Stimulated activated CD4-positive, alpha-beta T cell treated with anti-CD3 and anti-CD28 coated beads, Interleukin-4, amount 100 ng/mL, for 24 hours (primary cell): ENCODE data around the gene CXCL17.
"Not testable (repeated sequence)": the region's sequence is repeated elsewhere in the genome, so short reads cannot be mapped to it uniquely, and the experiment has no call there.

Source experiments
- DNase-seq: peaks from one replicate; pipeline ENCODE4 v3.0.0-alpha.2; 2020

CXCL17 gene

DNA sequence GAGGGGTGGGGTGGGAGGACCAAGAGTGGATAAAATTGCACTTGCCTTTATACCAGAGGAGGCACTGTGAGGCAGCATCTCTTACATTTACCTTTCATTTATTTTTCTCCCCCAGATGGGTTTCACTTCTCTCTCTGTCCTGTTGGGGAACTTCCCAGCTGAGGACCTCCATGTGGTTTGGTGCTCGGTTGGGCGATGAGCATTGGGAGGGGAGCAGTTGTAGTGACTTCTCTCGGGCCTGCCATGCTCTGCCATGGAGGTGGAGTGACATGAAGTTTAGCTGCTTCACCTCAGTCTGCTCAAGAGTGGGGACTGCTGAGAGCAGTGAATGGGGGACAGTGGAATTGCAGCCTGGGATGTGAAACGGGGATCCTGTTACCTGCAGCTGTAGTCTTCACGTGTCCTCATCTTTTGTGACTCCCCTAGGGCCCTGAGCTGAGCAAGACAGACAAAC, 23.1 kb upstream of the CXCL17 start:
- no peak for DNase-seq

DNA sequence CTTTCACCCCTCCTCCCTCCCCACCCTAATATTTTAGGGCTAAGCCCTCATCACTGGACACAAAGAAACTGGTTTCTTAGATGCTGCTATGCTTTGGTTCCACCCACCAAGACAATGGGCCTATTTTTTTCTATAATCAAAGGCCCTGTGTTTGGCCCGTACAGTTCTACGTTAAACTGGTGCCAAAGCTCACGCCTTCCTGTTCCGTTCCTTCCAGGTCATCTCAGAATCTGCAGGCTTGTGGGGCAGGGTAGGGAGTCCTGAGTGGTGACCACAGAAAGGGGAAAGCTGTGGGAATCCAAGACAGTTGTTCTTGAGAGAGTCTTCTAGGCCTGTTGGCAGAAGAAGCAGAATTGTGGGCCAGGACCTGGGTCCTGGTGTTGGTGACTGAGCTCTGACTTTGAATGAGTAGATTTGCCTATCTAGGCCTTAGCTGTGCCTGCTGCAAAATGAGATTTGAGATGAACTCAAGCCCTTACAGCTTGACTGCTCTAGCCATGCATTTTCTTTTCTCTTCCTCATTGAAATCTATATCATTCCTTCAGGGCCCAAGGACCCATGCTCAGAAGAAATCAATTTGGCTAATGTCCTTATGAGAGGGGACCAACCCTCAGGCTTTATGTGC, 19.1 kb upstream of the CXCL17 start:
- DNase-seq, result no peak

DNA sequence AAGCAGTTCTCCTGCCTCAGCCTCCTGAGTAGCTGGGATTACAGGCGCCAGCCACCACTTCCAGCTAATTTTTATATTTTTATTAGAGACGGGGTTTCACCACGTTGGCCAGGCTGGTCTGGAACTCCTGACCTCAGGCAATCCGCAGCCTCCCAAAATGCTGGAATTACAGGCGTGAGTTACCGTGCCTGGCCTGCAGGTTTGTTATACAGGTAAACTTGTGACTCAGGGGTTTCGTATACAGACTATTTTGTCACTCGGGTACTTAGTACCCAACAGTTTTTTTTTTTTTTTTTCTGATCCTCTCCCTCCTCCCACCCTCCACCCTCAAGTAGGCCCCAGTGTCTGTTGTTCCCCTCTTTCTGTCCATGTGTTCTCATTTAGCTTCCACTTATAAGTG, 18.5 kb upstream of the CXCL17 start:
- not testable (repeated sequence) for DNase-seq

DNA sequence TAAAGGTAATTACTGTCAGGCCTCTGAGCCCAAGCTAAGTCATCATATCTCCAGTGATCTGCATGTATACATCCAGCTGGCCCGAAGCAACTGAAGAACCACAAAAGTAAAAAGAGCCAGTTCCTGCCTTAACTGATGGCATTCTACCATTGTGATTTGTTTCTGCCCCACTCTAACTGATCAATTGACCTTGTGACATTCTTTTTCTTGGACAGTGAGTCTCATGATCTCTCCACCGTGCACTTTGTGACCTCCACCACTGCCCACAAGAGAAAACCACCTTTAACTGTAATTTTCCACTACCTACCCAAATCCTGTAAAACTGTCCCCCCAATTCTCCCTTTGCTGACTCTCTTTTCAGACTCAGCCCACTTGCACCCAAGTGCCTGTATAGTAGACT, 17.2 kb upstream of the CXCL17 start:
- no peak for DNase-seq

DNA sequence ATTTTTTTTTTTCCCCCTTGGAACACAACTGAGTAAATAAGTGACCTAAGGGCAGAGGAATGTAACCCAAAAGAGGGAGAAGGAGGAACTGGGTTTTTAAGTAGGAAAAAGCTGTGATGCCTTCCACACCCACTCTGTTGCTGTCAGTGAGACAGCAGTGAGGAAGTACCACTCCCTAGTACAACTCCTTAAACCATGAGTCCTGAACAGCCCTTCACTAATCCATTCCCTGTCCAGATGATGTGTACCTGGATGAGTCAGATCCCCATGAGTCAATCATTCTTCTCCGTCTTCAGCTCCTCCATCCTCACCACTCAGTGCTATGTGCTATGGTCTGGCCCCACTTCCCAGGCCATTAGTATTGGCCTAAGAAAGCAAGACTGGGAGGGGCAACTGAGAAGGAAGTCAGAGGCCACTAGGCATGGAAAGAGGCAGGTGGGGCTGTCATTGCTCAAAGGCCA, 12.9 kb upstream of the CXCL17 start:
- no peak for DNase-seq

DNA sequence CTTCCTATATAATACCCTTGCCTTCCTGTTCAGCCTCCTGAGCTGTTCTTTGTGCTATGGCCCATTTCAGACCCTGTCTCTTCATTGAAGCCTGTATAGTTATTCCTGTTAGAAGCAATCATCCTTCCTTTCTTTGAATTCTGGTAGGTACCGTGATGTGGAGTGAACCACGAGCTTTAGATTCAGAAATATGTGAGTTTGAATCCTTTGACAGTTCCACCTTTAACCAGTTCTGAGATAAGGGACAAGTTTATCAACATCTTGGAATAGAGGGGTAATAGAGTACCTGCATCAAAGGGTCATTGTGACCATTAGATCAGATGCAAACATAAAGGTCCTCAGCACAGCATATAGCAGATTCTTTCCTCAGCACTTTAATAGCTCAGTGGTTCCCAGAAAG, 12.3 kb upstream of the CXCL17 start:
- no peak for DNase-seq

DNA sequence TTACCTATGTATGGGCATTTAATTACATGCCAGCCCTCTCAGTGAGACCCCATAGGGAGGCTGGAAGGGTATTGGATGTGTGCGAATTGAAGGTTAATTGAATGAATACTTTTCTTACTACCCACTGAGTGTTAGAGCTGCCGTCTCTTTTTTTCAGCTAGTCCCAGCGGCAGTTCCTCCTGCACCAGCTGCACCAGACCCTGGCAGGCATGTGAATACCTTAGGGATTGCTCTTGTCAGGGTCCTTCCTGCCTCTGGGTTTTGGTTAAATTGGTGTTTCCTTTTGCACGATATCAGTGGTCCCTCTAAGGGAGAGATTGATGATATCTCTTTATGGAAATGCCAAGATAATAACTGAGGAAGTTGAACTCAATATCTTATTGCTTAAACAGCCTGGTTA, 9.8 kb upstream of the CXCL17 start:
- DNase-seq, result no peak

DNA sequence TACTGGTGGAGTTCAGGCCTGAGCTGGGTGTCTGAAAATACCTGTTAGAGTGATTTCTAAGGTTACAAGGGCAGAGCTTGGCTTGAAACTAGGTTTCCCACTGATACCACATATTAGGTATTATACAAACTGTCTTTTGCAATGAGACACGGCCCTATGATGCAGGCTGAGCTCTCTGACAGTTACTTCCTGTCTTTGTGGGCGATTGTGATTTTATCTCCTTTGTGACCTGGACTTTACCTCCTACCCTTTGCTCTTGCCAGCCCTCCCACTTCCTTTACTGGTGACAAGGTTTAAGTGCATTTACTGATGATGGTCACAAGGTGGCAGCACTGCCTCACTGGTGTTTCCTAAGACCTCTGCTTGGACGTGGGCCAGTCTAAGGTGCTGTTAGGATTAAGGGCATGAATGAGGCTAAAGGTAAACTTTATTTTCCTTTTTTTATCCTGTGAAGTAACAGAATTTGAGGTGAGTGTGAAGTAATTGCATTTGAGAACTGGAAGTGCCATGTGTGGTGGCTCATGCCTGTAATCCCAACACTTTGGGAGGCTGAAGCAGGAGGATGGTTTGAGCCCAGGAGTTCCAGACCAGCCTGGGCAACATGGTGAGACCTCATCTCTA, 7.7 kb upstream of the CXCL17 start:
- DNase-seq, result peak; percentile 82

DNA sequence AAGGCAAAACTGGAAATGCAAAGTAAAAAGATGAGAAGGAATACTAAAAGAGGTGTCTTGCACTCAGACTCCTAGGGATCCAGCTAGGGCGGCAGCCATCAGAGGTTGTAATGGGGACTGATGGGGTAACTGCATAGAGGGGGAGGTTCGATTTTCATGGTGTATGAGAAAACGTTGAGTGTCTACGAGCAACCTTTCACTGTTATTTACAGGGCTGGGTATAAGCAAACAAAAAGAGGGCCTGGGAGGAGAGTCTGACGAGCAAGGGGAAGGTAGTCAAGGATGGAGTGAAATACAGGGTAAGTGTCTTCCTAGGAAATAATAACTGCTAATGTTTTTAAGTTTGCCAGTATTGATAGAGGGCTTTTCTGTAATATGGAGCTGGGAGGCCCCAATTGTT, 5.6 kb upstream of the CXCL17 start:
- not testable (repeated sequence) for DNase-seq

DNA sequence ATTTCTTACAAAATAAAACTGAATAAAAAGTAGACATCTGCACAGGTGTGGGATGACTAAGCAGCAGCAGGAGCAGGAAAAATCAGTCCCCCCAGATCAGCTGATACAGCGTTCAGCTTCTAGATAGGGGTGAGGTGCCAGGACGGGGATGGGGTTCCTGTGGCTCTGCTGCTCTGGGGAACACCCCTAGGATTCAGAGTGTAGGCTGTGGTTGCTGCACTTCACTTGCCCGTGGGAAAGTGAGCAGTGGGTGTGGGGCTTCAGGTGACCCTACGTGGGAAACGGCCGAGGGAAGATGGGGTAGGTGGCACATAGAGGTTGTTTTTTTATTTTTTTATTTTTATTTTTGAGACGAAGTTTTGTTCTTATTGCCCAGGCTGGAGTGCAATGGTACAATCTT, 3.2 kb upstream of the CXCL17 start:
- DNase-seq, result no peak

DNA sequence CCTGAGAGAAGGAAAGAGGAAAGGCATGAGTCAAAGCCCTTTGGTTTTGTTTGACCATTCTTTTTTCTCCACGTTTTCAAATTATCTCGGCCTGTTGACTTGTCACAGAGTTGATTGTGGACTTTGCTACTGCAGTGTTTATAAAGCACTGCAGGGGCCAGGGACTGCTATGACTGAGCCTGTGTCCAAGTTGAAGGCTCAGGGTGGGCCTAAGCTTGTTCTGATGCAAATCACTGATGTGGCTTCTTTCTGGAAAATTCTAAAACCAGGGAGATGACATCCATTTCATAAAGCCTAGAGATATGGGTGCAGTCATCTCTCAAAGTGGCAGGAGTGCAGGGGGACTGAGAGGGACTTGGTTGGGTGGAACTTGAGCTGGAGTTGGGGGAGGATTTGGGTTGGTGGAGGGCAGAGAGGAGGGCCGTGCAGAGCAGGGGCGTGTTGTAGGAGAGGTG, 1.2 kb upstream of the CXCL17 start:
- no peak for DNase-seq

DNA sequence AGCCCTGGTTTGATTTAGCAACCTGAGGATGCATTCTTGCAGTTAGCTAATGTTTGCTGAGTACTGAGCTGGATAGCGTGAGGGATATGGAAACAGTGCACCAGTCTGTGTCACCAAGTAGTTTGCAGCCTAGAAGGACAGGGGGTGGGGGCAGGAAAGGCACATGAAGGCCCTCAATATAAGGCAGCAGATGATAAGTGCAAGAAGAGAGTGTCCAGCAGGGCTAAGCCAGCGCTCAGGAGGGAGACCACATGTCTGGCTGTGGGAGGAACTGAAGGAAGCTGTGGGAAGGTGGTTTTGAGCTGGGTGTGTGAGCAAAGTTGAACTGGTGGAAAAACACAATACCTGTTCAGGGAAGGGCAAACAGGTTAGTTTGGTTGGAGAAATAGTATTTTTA, 1.7 kb downstream of the CXCL17 start:
- DNase-seq, result peak; percentile 7

DNA sequence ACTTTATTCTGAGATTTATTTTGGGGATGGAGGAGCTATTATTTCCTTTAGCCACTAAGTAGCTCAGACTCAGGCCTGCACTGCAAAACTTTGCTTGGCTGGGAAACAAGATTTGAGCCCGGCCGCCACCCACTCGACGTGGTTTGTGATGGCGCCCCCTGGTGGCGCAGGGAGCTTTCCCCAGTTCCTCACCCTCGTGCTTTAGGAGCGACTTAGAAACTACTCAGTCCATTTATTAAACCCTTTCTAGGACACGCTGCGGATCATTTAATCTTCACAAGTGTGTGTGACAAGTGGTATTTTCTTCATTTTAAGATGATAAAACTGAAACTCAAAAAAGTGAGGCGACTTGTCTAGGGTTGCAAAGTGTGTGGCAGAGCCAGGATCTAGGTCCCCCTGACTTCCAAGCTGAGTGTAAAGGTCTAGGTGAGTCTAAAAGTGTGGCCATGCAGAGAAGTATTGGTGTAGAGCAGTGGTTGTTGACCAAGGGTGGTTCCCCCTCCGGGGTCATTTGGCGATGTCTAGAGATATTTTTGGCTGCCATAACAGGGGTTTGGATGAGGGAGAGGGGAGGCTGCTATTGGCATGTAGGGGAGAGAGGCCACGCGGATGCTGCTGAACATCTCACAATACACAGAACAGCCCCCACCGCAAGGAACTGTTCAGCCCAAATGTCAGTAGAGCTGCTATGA, 2.2 kb downstream of the CXCL17 start:
- DNase-seq, result peak; percentile 85

DNA sequence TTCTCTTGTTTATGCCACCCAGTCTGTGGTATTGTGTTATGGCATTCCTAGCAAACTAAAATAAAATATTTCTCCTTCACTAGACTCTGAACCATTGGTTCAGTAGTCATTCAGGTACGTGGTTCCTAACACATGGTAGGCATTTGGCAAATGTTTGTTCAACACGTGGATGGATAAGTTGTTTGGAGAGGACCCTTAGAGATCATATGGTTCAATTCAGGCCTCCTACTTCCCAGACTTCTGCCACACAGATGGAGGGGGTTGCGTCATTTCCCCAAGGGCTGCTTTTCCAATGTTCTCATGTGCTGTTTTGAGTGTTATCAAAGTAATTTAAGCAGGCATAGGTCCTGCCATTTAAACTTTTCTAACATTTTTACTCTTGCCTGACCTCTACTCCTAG, 6.7 kb downstream of the CXCL17 start:
- no peak for DNase-seq

DNA sequence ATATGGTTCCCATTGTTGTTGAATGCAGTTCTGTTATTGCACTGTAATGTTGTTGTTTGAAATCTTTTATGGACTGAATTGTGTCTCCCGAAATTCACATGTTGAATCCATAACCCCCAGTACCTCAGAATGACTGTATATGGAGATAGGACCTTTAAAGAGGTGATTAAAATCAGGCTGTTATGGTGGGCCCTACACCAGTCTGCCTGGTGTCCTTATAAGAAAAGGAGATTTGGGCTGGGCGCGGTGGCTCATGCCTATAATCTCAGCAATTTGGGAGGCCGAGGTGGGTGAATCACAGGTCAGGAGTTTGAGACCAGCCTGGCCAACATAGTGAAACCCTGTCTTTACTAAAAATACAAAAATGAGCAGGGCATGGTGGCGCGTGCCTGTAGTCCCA, 7.4 kb downstream of the CXCL17 start:
- DNase-seq, result no peak

DNA sequence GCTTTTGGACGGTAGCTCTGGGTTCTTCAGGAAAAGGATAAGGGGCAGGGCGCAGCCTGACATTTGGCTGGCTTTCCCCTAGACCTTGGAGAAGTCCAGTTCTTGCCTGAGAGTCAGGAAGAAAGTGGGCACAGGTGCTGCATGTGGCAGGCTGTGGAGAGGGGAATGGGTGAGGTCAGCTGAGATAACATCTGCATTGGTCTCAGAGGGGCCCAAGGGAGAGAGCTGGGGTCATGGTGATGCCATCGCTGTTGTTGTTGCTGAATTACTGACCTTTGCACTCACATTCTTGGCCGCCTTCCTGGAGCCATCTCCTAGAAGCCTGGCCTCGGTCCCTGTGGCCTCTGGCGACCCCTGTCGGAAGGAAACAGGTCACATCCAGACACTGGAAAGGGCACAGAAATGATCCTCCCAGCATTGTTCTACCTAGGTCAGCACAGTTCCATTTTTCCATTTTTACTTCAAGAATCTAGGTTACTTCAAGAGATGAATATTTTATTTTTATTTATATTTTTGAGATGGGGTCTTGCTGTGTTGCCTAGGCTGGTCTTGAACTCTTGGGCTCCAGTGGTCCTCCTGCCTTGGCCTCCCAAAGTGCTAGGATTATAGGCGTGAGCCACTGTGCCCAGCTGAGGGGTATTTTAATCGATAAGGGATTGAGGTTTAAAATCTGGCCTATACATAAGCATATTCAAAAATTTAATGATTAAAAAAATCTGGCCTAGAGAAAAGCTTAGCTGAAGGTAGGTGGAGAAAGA, 9.1 kb downstream of the CXCL17 start:
- DNase-seq, result peak; percentile 74

DNA sequence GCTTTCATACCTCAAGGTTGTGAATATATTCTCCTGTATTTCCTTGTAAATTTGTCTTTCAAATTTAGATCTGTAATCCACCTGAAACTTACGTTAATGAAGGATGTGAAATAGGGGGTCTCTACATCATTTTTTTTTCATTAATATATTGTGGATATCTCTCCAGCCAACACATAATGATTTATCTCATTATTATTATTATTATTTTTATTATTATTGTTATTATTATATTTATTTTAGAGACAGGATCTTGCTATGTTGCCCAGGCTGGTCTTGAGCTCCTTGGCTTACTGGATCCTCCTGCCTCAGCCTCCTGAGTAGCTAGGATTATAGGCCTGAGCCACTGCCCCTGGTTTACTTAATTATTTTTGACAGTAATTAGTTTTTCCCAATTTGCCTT, 11.3 kb downstream of the CXCL17 start:
- no peak for DNase-seq

DNA sequence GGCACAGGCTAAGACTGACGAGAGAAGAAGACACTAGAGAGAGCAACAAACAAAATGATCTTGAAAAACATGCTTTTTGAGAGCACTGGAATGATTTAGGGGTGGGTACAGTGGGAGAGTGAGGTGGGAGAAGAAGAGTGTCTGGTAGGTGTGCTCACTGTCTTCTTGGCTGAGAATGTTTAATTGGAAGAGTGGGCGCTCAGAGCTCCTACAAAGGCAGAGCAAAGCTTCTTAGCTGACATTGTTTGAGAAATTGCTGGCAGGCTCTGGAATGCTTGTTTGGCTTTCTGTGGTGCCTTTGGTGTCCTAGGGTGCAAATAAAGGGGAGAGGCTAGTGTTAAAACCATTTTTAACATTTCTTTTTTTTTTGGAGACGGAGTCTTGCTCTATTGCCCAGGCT, 14.1 kb downstream of the CXCL17 start:
- no peak for DNase-seq

DNA sequence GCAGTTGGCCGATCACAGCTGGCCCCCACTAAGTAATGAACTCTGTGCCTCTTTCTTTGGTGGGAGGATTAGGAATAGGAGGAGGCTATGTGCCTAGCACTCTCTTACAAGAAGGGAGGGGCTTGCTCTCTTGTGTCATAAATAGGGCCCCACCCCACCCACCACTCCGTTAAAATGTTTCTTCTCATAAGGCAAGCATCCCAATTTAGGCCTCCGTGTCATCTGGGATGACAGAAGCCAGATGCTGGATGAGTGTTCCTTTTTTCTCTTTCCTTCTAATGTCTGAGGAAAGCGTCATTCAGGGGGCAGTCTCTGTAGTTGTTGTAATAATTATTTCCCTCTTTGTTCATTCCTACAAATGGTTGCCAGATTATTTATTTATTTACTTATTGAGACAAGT, 15.4 kb downstream of the CXCL17 start, which contains the start of gene LIPE:
TSS of gene LIPE (minus strand) at position 76 of the 400 bp plus-strand sequence. CDS start 239 bp downstream, outside the sequence.
- DNase-seq, result no peak

DNA sequence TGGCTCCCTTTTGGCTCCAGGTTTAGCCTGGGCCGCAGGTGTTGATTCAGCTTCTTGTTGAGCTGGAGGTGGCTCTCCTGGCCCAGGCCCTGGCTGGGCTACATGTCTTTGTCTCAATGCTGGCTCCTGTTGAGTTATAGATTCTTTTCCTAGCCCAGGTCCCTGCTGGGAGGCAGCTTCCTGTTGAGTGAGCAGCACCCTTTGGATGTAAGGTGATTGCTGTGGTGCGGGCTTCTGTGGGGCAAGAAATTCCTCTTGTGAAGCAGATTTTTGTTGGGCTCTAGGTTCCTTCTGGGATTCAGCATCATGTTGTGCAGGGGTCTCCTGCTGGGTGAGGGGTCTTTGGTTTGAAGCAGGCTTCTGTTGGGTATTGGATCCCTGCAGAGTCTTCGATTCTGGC, 16.1 kb downstream of the CXCL17 start:
- no peak for DNase-seq

DNA sequence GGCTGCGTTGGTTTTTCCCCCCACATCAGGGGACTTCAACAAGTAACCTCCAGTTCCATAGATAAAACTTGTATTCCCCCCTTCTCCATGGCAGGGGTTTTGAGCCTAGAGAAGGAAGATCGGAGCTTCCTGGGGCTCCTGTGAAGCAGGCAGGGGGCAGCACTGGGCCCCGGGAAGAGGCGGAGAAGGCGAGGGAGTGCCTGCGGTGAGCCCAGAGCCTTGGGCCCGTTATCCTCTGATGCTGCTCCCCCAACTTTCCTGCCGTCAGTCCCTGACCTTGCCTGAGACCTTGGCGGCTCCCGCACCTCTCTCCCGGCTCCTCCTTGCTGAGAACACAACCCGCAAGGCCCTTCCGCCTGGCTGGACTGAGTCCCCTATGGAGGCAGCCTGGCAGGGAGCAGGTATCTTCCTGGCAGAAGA, 18.0 kb downstream of the CXCL17 start:
- DNase-seq, result no peak

DNA sequence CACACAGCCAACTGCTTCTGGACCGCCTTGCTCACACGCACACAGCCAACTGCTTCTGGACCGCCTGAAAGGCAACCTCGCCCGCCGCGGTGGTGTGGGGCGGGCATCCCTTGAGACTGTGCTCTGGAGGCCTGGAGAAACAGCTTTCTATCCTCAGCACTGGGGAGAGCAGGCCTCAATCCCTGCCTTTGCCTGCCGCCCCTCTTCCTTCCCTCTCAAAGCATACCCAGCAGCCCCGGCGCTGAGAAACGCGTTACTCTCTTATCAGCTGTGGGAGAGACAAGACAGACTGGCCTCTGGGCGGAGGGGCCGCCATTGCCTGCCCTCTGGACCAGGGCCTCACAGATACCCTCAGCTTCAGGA, 18.4 kb downstream of the CXCL17 start:
- DNase-seq, result no peak
